ENCODE measurements around the gene XPR1. TPM values are rescaled to one million over a fixed set of nuclear protein-coding genes. Genes with fewer than 3 reads are reported as not detected.

Gene XPR1
- total RNA-seq, 1 experiment from 2014 or later: 19.9 TPM

GRCh38 chr1:180778782-180779398 is 147.1 kb downstream of the XPR1 start:
- peak; percentile 80 for ATAC-seq
- Histone ChIP-seq H4K20me1 (ENCODE audit: insufficient read depth) (no peaks in the 10 kb centered on the region), H3K9me3 (ENCODE audit: control insufficient read depth in 1 of 2, insufficient read depth in 1 of 2, low read depth in 1 of 2, low read length in 2 of 2) (no peaks in the 10 kb centered on the region), H2AFZ (ENCODE audit: low read depth, low read length, poor library complexity, severe bottlenecking) (no peak overlapping the region), H3K27ac (ENCODE audit: low read depth, low read length) (no peak overlapping the region), H3K9ac (ENCODE audit: low read length) (no peak overlapping the region), H3K4me2 (ENCODE audit: low read length) (no peak overlapping the region), H3K9me2 (ENCODE audit: insufficient read depth) (no peaks in the 10 kb centered on the region), H3K79me2 (ENCODE audit: insufficient read depth, low read length) (no peaks in the 10 kb centered on the region), H3K27me3 (ENCODE audit: insufficient read depth, low read length) (no peaks in the 10 kb centered on the region), H3K4me1 (ENCODE audit: control insufficient read depth in 1 of 2, insufficient read depth in 2 of 2, low read length in 2 of 2) (no peaks in the 10 kb centered on the region), H3K4me3 (replicated peaks in 1 of 2; ENCODE audit: low read depth in 1 of 2, low read length in 2 of 2) (no peak overlapping the region), H3K36me3 (ENCODE audit: control insufficient read depth in 1 of 2, insufficient read depth in 2 of 2, low read length in 2 of 2) (no peaks in the 10 kb centered on the region)
- POLR2A ChIA-PET: no interaction called here
- RAD21 ChIA-PET (ENCODE audit: low non-redundant PET in 1 of 2, low total read pairs in 2 of 2, uncharacterized antibody in 2 of 2, unreplicated experiment in 2 of 2): interaction anchor here in 1 of 2 experiments (1.3 kb wide), 1 partner anchor 83 kb away, joined by 3 read pairs; no protein-coding TSS in a partner anchor
- TF ChIP-seq, protein P1, sequence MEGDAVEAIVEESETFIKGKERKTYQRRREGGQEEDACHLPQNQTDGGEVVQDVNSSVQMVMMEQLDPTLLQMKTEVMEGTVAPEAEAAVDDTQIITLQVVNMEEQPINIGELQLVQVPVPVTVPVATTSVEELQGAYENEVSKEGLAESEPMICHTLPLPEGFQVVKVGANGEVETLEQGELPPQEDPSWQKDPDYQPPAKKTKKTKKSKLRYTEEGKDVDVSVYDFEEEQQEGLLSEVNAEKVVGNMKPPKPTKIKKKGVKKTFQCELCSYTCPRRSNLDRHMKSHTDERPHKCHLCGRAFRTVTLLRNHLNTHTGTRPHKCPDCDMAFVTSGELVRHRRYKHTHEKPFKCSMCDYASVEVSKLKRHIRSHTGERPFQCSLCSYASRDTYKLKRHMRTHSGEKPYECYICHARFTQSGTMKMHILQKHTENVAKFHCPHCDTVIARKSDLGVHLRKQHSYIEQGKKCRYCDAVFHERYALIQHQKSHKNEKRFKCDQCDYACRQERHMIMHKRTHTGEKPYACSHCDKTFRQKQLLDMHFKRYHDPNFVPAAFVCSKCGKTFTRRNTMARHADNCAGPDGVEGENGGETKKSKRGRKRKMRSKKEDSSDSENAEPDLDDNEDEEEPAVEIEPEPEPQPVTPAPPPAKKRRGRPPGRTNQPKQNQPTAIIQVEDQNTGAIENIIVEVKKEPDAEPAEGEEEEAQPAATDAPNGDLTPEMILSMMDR (IDR thresholded peaks at IDR 0.05 in 2 of 3, conservative IDR thresholded peaks at IDR 0.05 in 1 of 3; ENCODE audit: borderline replicate concordance in 1 of 3, insufficient read depth in 1 of 3, low read depth in 2 of 3, low read length in 2 of 3): peak; percentile 44 to 73 (median 72)
- no peak for TF ChIP-seq YY1 (IDR thresholded peaks at IDR 0.05; ENCODE audit: extremely low read depth, insufficient replicate concordance, low read depth, low read length)
- no peak for TF ChIP-seq ZBTB33 (IDR thresholded peaks at IDR 0.05; ENCODE audit: extremely low read depth, insufficient replicate concordance, low read length)
- TF ChIP-seq SP1 (IDR thresholded peaks at IDR 0.05; ENCODE audit: low read depth): no peak
- peak; percentile 58 for TF ChIP-seq RAD21 (IDR thresholded peaks at IDR 0.05; ENCODE audit: low read depth)
- no TSS peak for BruUV-seq (replicated peaks)
- CTCF ChIA-PET: no interaction called here
- peak; percentile 10 for DNase-seq (ENCODE audit: low read depth, low spot score)
- intact Hi-C loops (cut with micrococcal nuclease): loop anchor here (5.0 kb wide), 3 partner anchors 83 to 388 kb away; no protein-coding TSS in a partner anchor

Data from HCT116 (cell line).